Vagina (tissue), 2 donors: ENCODE measurements around the gene RPL22.

ENCODE experiments used
- CTCF ChIP-seq, 3 experiments: fragments of 450-650 bp in 2 of 3; fragments of 200-600 bp in 1 of 3; sonication (generic) in 1 of 3; IDR thresholded peaks; one replicate each; pipeline ENCODE4 v1.5.1; 2017 to 2019; ENCODE audit warnings: antibody characterized with exemption in 3 of 3, mild to moderate bottlenecking in 2 of 3, moderate library complexity in 2 of 3
- POLR2A ChIP-seq, 2 donors: fragments of 450-650 bp; IDR thresholded peaks; one replicate each; pipeline ENCODE4 v1.6.1; 2017; ENCODE audit warnings: antibody characterized with exemption in 2 of 2, mild to moderate bottlenecking in 2 of 2, moderate library complexity in 2 of 2
- POLR2AphosphoS5 ChIP-seq, 2 donors: sonication (generic); formaldehyde crosslinking; IDR thresholded peaks; one replicate each; pipeline ENCODE4 v1.9.0; 2017; ENCODE audit warnings: antibody characterized with exemption in 2 of 2, mild to moderate bottlenecking in 2 of 2, low read depth in 1 of 2; ENCODE audit not compliant: insufficient read depth in 1 of 2

DNA sequence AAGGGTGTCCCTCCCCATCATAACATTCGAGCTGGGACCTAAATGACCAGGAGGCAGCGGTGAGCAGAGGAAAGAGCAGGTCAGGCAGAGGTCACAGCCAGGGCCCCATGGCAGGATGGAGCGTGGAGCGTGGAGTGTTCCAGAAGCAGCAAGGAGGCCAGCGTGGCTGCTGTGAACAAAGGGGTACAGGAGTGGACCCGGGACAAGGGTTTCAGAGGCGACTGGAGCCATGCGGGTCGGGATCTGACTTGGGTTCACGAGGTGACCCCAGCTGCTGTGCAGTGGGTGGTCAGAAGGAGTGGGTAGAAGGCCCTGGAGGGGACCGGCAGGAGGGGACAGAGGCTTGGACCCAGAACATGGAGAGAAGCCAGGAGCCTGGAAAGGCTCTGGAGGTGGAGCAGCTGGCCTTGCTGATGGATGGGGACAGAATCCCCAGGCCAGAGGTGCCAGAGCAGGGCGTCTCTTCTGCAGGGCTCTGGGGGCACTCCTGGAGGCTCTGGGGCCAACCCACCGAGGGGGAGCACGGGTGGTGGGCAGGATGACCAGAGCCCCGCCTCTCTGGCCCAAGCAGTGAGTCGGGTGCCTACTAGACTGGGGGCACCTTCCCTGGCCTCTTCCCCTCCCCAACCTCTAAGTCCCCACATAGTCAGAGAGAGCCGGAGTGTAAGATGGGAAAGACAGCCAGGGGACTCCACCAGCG lies 21.6 kb downstream of the RPL22 start:
- TF ChIP-seq CTCF (IDR thresholded peaks at IDR 0.05) = no peak
- no peak for TF ChIP-seq POLR2A (IDR thresholded peaks at IDR 0.05)
- TF ChIP-seq POLR2AphosphoS5 (IDR thresholded peaks at IDR 0.05; ENCODE audit: insufficient read depth in 1 of 2, low read depth in 1 of 2) = no peak
